Smooth muscle cell (in vitro differentiated cells): ENCODE data around the gene GBE1. TPM values are rescaled to one million over a fixed set of nuclear protein-coding genes. Genes with fewer than 3 reads are reported as not detected.

Source experiments
- DNase-seq: peaks from one replicate; lab custom pipeline; 2025; ENCODE audit not compliant: unreplicated experiment; lab: John Stamatoyannopoulos, UW
- H2AFZ ChIP-seq: fragments of 200-600 bp; sonication (generic); 2 replicates; pipeline ENCODE4 v1.6.0; 2016; ENCODE audit warnings: antibody characterized with exemption, low read depth, mild to moderate bottlenecking
- H3F3A ChIP-seq: fragments of 200-600 bp; sonication (generic); 2 replicates; pipeline ENCODE4 v1.6.0; 2017; ENCODE audit warnings: antibody characterized with exemption, low read depth
- H3K27ac ChIP-seq: fragments of 200-600 bp; sonication (generic); 2 replicates; pipeline ENCODE4 v1.5.1; 2016; ENCODE audit warnings: low read depth, mild to moderate bottlenecking
- H3K27me3 ChIP-seq: fragments of 200-600 bp; sonication (generic); 2 replicates; pipeline ENCODE4 v1.6.1; 2016; ENCODE audit warnings: low read depth, mild to moderate bottlenecking
- H3K36me3 ChIP-seq: fragments of 200-600 bp; sonication (generic); 2 replicates; pipeline ENCODE4 v1.5.1; 2016; ENCODE audit warnings: low read depth
- H3K4me1 ChIP-seq: fragments of 200-600 bp; sonication (generic); 2 replicates; pipeline ENCODE4 v1.5.1; 2016; ENCODE audit warnings: low read depth
- H3K4me2 ChIP-seq: fragments of 200-600 bp; sonication (generic); 2 replicates; pipeline ENCODE4 v1.6.0; 2016; ENCODE audit warnings: mild to moderate bottlenecking
- H3K4me3 ChIP-seq: fragments of 200-600 bp; sonication (generic); 2 replicates; pipeline ENCODE4 v1.5.1; 2016; ENCODE audit warnings: mild to moderate bottlenecking
- H3K79me2 ChIP-seq: fragments of 200-600 bp; sonication (generic); 2 replicates; pipeline ENCODE4 v1.6.0; 2016; ENCODE audit warnings: low read depth, mild to moderate bottlenecking
- H3K9ac ChIP-seq: fragments of 200-600 bp; sonication (generic); 2 replicates; pipeline ENCODE4 v1.6.0; 2016; ENCODE audit warnings: low read depth
- H3K9me3 ChIP-seq: fragments of 200-600 bp; sonication (generic); replicated peaks from 2 replicates; pipeline ENCODE4 v1.5.1; 2016; ENCODE audit warnings: low read depth
- H4K20me1 ChIP-seq: fragments of 200-600 bp; sonication (generic); 2 replicates; pipeline ENCODE4 v1.6.0; 2016; ENCODE audit warnings: low read depth
- WGBS: methylation state at CpG from one replicate; pipeline ENCODE4 v1.1.7; 2016; ENCODE audit warnings: low lambda C conversion rate; 5-methylcytosine and 5-hydroxymethylcytosine counted together
- polyA plus RNA-seq: library from polyadenylated mRNA; unstranded; fragments of >200 nt; fragmentation: Nextera tagmentation; extraction: Ambion mirVana; gene quantifications from 2 replicates; pipeline ENCODE4 v1.2.1, GENCODE V29; 2016
- total RNA-seq: library from RNA; depleted of rRNA; stranded (reverse); fragments of >200 nt; gene quantifications from 2 replicates; pipeline ENCODE4 v1.2.3, GENCODE V29; 2014
- TF ChIP-seq, protein P1 (sequence below): fragments of 200-600 bp; sonication (generic); IDR thresholded peaks from 2 replicates; pipeline ENCODE4 v1.5.1; 2017; ENCODE audit warnings: borderline replicate concordance, mild to moderate bottlenecking, antibody characterized with exemption; ENCODE audit not compliant: insufficient read depth, poor library complexity, severe bottlenecking

GBE1 gene
- total and polyA plus RNA-seq, 2 experiments from 2014 or later: 23.4 to 50.8 TPM

DNA sequence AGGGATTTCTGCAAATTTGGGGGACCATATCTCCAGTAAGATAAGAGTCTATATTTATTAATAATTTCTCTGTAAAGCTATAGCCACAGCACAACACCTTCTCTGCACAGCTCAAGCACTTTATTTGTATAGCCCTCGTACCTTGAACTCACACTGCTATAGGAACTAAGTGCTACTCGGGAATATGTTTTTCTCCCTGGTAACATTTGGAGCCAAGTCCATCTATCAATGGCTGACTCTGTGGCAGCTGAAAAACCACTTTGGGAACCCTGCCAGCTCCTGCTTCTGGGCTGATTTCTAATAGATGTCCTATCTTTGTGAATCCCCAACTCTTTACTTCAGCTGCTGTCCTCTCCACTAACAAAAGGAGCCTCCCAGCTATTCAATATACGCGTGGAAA lies 298.5 kb downstream of the GBE1 start:
- peaks cover 5% of the 10 kb centered on the region for H3K4me1 ChIP-seq
- no peak overlapping the region for H3K4me3 ChIP-seq
- H3K9me3 ChIP-seq: no peaks in the 10 kb centered on the region
- H3F3A ChIP-seq: no peaks in the 10 kb centered on the region
- no peak overlapping the region for H3K9ac ChIP-seq
- no peak overlapping the region for H2AFZ ChIP-seq
- no peak overlapping the region for H3K27ac ChIP-seq
- WGBS: 93% methylated on average over 4 of the region's 4 CpGs
- DNase-seq: no peak
- no peaks in the 10 kb centered on the region for H3K27me3 ChIP-seq
- TF ChIP-seq, protein P1, sequence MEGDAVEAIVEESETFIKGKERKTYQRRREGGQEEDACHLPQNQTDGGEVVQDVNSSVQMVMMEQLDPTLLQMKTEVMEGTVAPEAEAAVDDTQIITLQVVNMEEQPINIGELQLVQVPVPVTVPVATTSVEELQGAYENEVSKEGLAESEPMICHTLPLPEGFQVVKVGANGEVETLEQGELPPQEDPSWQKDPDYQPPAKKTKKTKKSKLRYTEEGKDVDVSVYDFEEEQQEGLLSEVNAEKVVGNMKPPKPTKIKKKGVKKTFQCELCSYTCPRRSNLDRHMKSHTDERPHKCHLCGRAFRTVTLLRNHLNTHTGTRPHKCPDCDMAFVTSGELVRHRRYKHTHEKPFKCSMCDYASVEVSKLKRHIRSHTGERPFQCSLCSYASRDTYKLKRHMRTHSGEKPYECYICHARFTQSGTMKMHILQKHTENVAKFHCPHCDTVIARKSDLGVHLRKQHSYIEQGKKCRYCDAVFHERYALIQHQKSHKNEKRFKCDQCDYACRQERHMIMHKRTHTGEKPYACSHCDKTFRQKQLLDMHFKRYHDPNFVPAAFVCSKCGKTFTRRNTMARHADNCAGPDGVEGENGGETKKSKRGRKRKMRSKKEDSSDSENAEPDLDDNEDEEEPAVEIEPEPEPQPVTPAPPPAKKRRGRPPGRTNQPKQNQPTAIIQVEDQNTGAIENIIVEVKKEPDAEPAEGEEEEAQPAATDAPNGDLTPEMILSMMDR: no peak
- H3K4me2 ChIP-seq: no peak overlapping the region
- H4K20me1 ChIP-seq: no peaks in the 10 kb centered on the region
- no peaks in the 10 kb centered on the region for H3K79me2 ChIP-seq
- H3K36me3 ChIP-seq: no peaks in the 10 kb centered on the region

DNA sequence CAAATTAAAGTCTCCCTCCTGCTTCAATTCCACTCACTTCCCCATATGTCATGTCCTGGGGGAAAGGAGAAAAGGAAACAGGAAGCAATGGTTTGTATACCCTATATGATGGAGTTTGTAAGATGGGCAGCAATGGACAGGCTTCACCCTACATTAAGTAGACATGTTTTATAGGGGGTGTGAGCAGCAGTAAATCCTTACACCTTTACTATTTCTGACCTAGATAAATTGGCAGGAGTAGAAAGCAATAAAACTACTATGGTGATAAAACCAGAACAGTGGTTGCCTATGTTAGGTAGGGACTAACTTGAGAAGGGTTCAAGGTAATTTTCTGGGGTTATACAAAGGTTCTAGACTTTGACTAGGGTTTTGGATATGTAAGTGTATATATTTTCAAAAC lies 301.7 kb downstream of the GBE1 start:
- TF ChIP-seq, protein P1: no peak
- H3K9me3 ChIP-seq: no peaks in the 10 kb centered on the region
- no peak overlapping the region for H3K27ac ChIP-seq

DNA sequence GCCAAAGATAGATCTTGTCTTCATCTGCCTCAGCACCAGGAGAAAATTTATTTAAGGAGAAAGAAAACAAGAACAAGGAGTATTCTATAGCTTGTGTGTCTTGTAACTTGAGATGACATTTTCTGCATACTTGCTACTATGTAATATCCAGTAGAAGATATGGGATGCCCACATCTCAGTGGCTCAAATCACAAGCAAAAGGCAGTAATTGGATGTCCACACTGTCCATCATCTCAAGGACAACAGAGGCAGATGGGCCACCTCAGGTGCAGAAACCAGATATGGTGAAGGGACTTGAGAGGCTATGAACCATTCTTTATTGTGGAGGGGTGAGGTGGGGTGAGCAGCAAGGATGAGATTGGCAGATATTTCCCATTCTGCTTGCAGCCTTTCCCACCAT lies 309.0 kb downstream of the GBE1 start:
- no peak overlapping the region for H3K27ac ChIP-seq
- H3K9ac ChIP-seq: no peak overlapping the region
- H3K4me2 ChIP-seq: no peak overlapping the region
- no peak for DNase-seq
- TF ChIP-seq, protein P1: no peak
- no peak overlapping the region for H3K4me3 ChIP-seq
- H3F3A ChIP-seq: no peaks in the 10 kb centered on the region
- H3K79me2 ChIP-seq: no peaks in the 10 kb centered on the region
- no peaks in the 10 kb centered on the region for H3K36me3 ChIP-seq
- H3K27me3 ChIP-seq: no peaks in the 10 kb centered on the region
- no peaks in the 10 kb centered on the region for H3K9me3 ChIP-seq
- H2AFZ ChIP-seq: no peak overlapping the region
- H4K20me1 ChIP-seq: no peaks in the 10 kb centered on the region
- no peaks in the 10 kb centered on the region for H3K4me1 ChIP-seq

More for the DNA sequence above, 301.7 kb downstream of the GBE1 start:
- Histone ChIP-seq H3K36me3 (no peaks in the 10 kb centered on the region), H4K20me1 (no peaks in the 10 kb centered on the region), H3K79me2 (no peaks in the 10 kb centered on the region), H2AFZ (no peak overlapping the region), H3K27me3 (no peaks in the 10 kb centered on the region), H3F3A (no peaks in the 10 kb centered on the region), H3K9ac (no peak overlapping the region), H3K4me1 (peaks cover 5% of the 10 kb centered on the region), H3K4me3 (no peak overlapping the region), H3K4me2 (no peak overlapping the region)
- no peak for DNase-seq

DNA sequence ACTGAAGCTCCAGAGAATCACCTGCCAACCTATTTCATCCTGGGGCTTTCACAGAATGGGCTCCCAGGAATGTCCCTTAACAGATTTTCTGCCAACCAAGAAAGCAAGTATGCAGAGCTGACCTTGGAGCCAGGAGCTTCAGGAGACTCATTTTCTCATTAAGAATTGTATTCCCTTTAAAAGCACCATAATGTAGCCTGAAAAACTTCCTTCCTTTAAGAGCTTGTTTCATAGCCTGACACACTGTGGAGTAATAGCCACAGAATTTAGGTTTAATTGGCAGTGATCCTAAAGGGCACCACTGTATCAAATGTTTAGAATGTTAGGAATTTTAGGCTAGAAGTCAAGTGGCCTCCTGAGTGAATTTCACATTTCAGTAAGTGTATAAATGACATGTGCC lies 309.8 kb downstream of the GBE1 start:
- no peaks in the 10 kb centered on the region for H3K36me3 ChIP-seq
- no peak overlapping the region for H2AFZ ChIP-seq
- TF ChIP-seq, protein P1: no peak
- H3K4me1 ChIP-seq: no peaks in the 10 kb centered on the region
- no peaks in the 10 kb centered on the region for H3K27me3 ChIP-seq
- no peaks in the 10 kb centered on the region for H3F3A ChIP-seq
- no peaks in the 10 kb centered on the region for H4K20me1 ChIP-seq
- no peaks in the 10 kb centered on the region for H3K9me3 ChIP-seq
- H3K4me3 ChIP-seq: no peak overlapping the region
- DNase-seq: no peak
- no peak overlapping the region for H3K9ac ChIP-seq
- no peak overlapping the region for H3K27ac ChIP-seq
- H3K79me2 ChIP-seq: no peaks in the 10 kb centered on the region
- no peak overlapping the region for H3K4me2 ChIP-seq
